ENCODE measurements around the gene ZFHX3.

- TF ChIP-seq YY1 (IDR thresholded peaks at IDR 0.05): no peak
- TF ChIP-seq, protein P1, sequence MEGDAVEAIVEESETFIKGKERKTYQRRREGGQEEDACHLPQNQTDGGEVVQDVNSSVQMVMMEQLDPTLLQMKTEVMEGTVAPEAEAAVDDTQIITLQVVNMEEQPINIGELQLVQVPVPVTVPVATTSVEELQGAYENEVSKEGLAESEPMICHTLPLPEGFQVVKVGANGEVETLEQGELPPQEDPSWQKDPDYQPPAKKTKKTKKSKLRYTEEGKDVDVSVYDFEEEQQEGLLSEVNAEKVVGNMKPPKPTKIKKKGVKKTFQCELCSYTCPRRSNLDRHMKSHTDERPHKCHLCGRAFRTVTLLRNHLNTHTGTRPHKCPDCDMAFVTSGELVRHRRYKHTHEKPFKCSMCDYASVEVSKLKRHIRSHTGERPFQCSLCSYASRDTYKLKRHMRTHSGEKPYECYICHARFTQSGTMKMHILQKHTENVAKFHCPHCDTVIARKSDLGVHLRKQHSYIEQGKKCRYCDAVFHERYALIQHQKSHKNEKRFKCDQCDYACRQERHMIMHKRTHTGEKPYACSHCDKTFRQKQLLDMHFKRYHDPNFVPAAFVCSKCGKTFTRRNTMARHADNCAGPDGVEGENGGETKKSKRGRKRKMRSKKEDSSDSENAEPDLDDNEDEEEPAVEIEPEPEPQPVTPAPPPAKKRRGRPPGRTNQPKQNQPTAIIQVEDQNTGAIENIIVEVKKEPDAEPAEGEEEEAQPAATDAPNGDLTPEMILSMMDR (IDR thresholded peaks at IDR 0.05; ENCODE audit: low read depth, low read length, missing input control): no peak
- no peak for TF ChIP-seq RAD21 (IDR thresholded peaks at IDR 0.05)
- no peak for TF ChIP-seq SP1 (IDR thresholded peaks at IDR 0.05)
- TF ChIP-seq NR2F2 (IDR thresholded peaks at IDR 0.05): no peak
- TF ChIP-seq, protein P2, sequence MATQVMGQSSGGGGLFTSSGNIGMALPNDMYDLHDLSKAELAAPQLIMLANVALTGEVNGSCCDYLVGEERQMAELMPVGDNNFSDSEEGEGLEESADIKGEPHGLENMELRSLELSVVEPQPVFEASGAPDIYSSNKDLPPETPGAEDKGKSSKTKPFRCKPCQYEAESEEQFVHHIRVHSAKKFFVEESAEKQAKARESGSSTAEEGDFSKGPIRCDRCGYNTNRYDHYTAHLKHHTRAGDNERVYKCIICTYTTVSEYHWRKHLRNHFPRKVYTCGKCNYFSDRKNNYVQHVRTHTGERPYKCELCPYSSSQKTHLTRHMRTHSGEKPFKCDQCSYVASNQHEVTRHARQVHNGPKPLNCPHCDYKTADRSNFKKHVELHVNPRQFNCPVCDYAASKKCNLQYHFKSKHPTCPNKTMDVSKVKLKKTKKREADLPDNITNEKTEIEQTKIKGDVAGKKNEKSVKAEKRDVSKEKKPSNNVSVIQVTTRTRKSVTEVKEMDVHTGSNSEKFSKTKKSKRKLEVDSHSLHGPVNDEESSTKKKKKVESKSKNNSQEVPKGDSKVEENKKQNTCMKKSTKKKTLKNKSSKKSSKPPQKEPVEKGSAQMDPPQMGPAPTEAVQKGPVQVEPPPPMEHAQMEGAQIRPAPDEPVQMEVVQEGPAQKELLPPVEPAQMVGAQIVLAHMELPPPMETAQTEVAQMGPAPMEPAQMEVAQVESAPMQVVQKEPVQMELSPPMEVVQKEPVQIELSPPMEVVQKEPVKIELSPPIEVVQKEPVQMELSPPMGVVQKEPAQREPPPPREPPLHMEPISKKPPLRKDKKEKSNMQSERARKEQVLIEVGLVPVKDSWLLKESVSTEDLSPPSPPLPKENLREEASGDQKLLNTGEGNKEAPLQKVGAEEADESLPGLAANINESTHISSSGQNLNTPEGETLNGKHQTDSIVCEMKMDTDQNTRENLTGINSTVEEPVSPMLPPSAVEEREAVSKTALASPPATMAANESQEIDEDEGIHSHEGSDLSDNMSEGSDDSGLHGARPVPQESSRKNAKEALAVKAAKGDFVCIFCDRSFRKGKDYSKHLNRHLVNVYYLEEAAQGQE (IDR thresholded peaks at IDR 0.05): no peak
- no peak for TF ChIP-seq JUND (IDR thresholded peaks at IDR 0.05)
- TF ChIP-seq MAX (IDR thresholded peaks at IDR 0.05): no peak
- TF ChIP-seq, protein P3, sequence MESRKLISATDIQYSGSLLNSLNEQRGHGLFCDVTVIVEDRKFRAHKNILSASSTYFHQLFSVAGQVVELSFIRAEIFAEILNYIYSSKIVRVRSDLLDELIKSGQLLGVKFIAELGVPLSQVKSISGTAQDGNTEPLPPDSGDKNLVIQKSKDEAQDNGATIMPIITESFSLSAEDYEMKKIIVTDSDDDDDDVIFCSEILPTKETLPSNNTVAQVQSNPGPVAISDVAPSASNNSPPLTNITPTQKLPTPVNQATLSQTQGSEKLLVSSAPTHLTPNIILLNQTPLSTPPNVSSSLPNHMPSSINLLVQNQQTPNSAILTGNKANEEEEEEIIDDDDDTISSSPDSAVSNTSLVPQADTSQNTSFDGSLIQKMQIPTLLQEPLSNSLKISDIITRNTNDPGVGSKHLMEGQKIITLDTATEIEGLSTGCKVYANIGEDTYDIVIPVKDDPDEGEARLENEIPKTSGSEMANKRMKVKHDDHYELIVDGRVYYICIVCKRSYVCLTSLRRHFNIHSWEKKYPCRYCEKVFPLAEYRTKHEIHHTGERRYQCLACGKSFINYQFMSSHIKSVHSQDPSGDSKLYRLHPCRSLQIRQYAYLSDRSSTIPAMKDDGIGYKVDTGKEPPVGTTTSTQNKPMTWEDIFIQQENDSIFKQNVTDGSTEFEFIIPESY (IDR thresholded peaks at IDR 0.05): no peak
- TF ChIP-seq TAF1 (conservative IDR thresholded peaks at IDR 0.05): no peak
- no peak for TF ChIP-seq GABPA (IDR thresholded peaks at IDR 0.05 in 1 of 2, conservative IDR thresholded peaks at IDR 0.05 in 1 of 2)
- no peak for TF ChIP-seq ATF3 (IDR thresholded peaks at IDR 0.05)
- no peak for TF ChIP-seq FOXA1 (IDR thresholded peaks at IDR 0.05)
- TF ChIP-seq EGR1 (IDR thresholded peaks at IDR 0.05; ENCODE audit: low read depth in 2 of 2): no peak
These were observed 123.4 kb downstream of the ZFHX3 start for GRCh38 chr16:72924537-72924926.

Measured in liver (tissue), 3 donors.